ENCODE data around the gene TMEM14A. TPM values are rescaled to one million over a fixed set of nuclear protein-coding genes. Genes with fewer than 3 reads are reported as not detected.

Gene TMEM14A
- total and polyA plus RNA-seq, 8 donors: 12.4 to 29.6 (median 17.3) TPM

- FAIRE-seq (no peak), DNase-seq (peak; percentile 56 to 79 (median 70)), ATAC-seq (peak; percentile 78 to 84 (median 82))
- no peaks in the 10 kb centered on the region for H3K27me3 ChIP-seq
- H3K27ac ChIP-seq: peak overlapping the region in 1 of 4 donors; percentile 48
- H3K36me3 ChIP-seq: no peaks in the 10 kb centered on the region
- H3K9me3 ChIP-seq: no peaks in the 10 kb centered on the region
- WGBS, 2 donors: 47 to 50% methylated on average over 6 of the region's 6 CpGs
- no peak overlapping the region for H3K4me3 ChIP-seq
- peaks cover 33 to 56% (median 51%) of the 10 kb centered on the region in 3 donors for H3K4me1 ChIP-seq
- intact Hi-C loops (cut with DNase I): no loop called here
- no peak for TF ChIP-seq CTCF (IDR thresholded peaks at IDR 0.05)
Measured at GRCh38 chr6:52735071-52735470, 64.2 kb downstream of the TMEM14A start.

GRCh38 chr6:52736145-52736544, 65.2 kb downstream of the TMEM14A start:
- intact Hi-C loops (cut with DNase I): no loop called here
- H3K36me3 ChIP-seq: no peaks in the 10 kb centered on the region
- no peak for TF ChIP-seq CTCF (IDR thresholded peaks at IDR 0.05)
- 88 to 90% methylated on average over 1 of the region's 1 CpG for WGBS, 2 donors
- ATAC-seq (no peak), FAIRE-seq (no peak), DNase-seq (no peak)
- H3K4me1 ChIP-seq: peaks cover 32 to 45% (median 42%) of the 10 kb centered on the region in 3 donors
- no peaks in the 10 kb centered on the region for H3K9me3 ChIP-seq
- peak overlapping the region in 1 of 4 donors; percentile 33 for H3K27ac ChIP-seq
- H3K27me3 ChIP-seq: no peaks in the 10 kb centered on the region
- no peak overlapping the region for H3K4me3 ChIP-seq

Other genes starting within 250 kb of the TMEM14A start
- 10 to 100 TPM in 1 of 6 donors, 1 to 10 TPM in 5; 3.9 to 11.2 (median 6.1) TPM for gene TRAM2, start 94.1 kb upstream of the TMEM14A start, total RNA-seq
- 1 to 10 TPM; 1.9 to 3.2 TPM for gene TRAM2, start 94.1 kb upstream of the TMEM14A start, polyA plus RNA-seq
- 100 to 1,000 TPM in 2 of 6 donors, 10 to 100 TPM in 4; 47.6 to 114 (median 90.4) TPM for gene GSTA2, start 92.4 kb downstream of the TMEM14A start, total RNA-seq
- gene GSTA2, start 92.4 kb downstream of the TMEM14A start, polyA plus RNA-seq: 10 to 100 TPM; 26.0 to 30.4 TPM
- gene GSTA1, start 132.7 kb downstream of the TMEM14A start, total RNA-seq: 100 to 1,000 TPM in 1 of 6 donors, 10 to 100 TPM in 5; 31.5 to 125 (median 44.5) TPM
- 10 to 100 TPM; 44.7 to 73.4 TPM for gene GSTA1, start 132.7 kb downstream of the TMEM14A start, polyA plus RNA-seq
- gene GSTA5, start 169.7 kb downstream of the TMEM14A start, total RNA-seq: not detected
- not detected for gene GSTA5, start 169.7 kb downstream of the TMEM14A start, polyA plus RNA-seq
- not detected for gene GSTA3, start 238.6 kb downstream of the TMEM14A start, total RNA-seq
- not detected for gene GSTA3, start 238.6 kb downstream of the TMEM14A start, polyA plus RNA-seq